Stomach (tissue), 4 donors: ENCODE data around the gene KIAA1671.

Experiments used
- CTCF ChIP-seq, 7 experiments: fragments of 450-650 bp in 4 of 7; fragments of 200-600 bp in 3 of 7; sonication (generic) in 3 of 7; IDR thresholded peaks; one replicate each; pipeline ENCODE4 v1.5.1; 2016 to 2019; ENCODE audit warnings: antibody characterized with exemption in 7 of 7, control low read depth in 2 of 7, mild to moderate bottlenecking in 1 of 7
- EP300 ChIP-seq: sonication (generic); formaldehyde crosslinking; IDR thresholded peaks from one replicate; pipeline ENCODE4 v1.6.1; 2017; ENCODE audit warnings: antibody characterized with exemption
- POLR2A ChIP-seq, 4 donors: fragments of 450-650 bp; IDR thresholded peaks; one replicate each; pipeline ENCODE4 v1.6.1; 2016; ENCODE audit warnings: antibody characterized with exemption in 4 of 4, control low read depth in 2 of 4, mild to moderate bottlenecking in 1 of 4, moderate library complexity in 1 of 4
- POLR2AphosphoS5 ChIP-seq, 3 donors: sonication (generic); formaldehyde crosslinking; IDR thresholded peaks; one replicate each; pipeline ENCODE4 v1.6.1; 2016; ENCODE audit warnings: antibody characterized with exemption in 3 of 3

- TF ChIP-seq CTCF (IDR thresholded peaks at IDR 0.05) (no peak), POLR2AphosphoS5 (IDR thresholded peaks at IDR 0.05) (no peak), EP300 (no peak), POLR2A (IDR thresholded peaks at IDR 0.05) (no peak)
Observed at GRCh38 chr22:25201557-25202273, 249.2 kb downstream of the KIAA1671 start.
